GM23338 (cell line): ENCODE results near the gene TYR.
"Not testable (repeated sequence)": the region's sequence is repeated elsewhere in the genome, so short reads cannot be mapped to it uniquely, and the experiment has no call there.

Experiments
- CREB1 ChIP-seq: fragments of 250-450 bp; sonication (Bioruptor Pico); IDR thresholded peaks from 2 replicates; pipeline ENCODE4 v1.5.0; 2020; ENCODE audit warnings: low read depth, mild to moderate bottlenecking, moderate library complexity
- CTCF ChIP-seq, 2 experiments: fragments of 200-600 bp in 1 of 2; sonication (generic) in 1 of 2; conservative IDR thresholded peaks; 2 replicates each; pipeline versions ENCODE4 v1.5.1 to v1.6.1; 2016 to 2017; ENCODE audit warnings: antibody characterized with exemption in 2 of 2, low read depth in 2 of 2, mild to moderate bottlenecking in 2 of 2, moderate library complexity in 1 of 2
- EZH2 ChIP-seq: fragments of 200-600 bp; sonication (generic); IDR thresholded peaks from one replicate; pipeline ENCODE4 v1.8.0; 2017; ENCODE audit warnings: antibody characterized with exemption, mild to moderate bottlenecking, low read depth; ENCODE audit not compliant: unreplicated experiment
- EZH2phosphoT487 ChIP-seq: fragments of 200-600 bp; sonication (generic); IDR thresholded peaks from one replicate; pipeline ENCODE4 v1.8.1; 2018; ENCODE audit warnings: antibody characterized with exemption; ENCODE audit not compliant: unreplicated experiment
- JUNB ChIP-seq: IDR thresholded peaks from one replicate; pipeline ENCODE4 v1.6.1; 2016; ENCODE audit warnings: antibody characterized with exemption; ENCODE audit not compliant: unreplicated experiment
- POLR2AphosphoS5 ChIP-seq: IDR thresholded peaks from 2 replicates; pipeline ENCODE4 v1.6.1; 2016; ENCODE audit warnings: antibody characterized with exemption, low read depth
- ZNF114 ChIP-seq: fragments of 250-450 bp; sonication (Bioruptor Pico); IDR thresholded peaks from 2 replicates; pipeline ENCODE4 v1.5.0; 2020; ENCODE audit warnings: mild to moderate bottlenecking, moderate library complexity

DNA sequence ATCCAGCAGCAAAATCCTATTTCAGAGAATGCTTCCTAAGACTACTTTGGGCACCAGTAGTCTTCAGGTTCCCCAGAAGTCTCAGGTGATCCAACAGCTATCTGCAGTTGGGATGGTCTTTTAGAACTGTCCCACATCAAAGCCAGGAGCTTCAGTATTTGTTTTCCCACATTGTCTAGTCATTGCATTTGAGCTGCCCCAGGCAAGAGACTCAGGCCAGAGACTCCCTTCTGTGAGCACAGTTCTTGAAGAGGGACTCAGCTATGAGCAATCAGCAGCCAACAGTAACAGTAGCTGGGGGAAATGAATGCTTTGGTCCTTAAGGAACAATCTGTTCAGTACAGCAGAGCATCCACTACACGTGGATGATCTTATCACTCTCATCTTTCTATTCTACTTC, 125.4 kb downstream of the TYR start:
- not testable (repeated sequence) for TF ChIP-seq CTCF (conservative IDR thresholded peaks at IDR 0.05; ENCODE audit: low read depth in 2 of 2); EZH2phosphoT487; JUNB; ZNF114 (CRISPR knock-in tag); EZH2; CREB1 (CRISPR knock-in tag); POLR2AphosphoS5
